ENCODE measurements around the gene SEPTIN11. TPM values are rescaled to one million over a fixed set of nuclear protein-coding genes. Genes with fewer than 3 reads are reported as not detected.

SEPTIN11 gene
- total RNA-seq, 1 experiment from 2014 or later: 125 TPM

GRCh38 chr4:76965866-76966579, 16.5 kb downstream of the SEPTIN11 start (continued):
- TF ChIP-seq ATF2 (CRISPR knock-in tag; IDR thresholded peaks at IDR 0.05; ENCODE audit: borderline replicate concordance, low read depth): no peak
- TF ChIP-seq, protein P1, sequence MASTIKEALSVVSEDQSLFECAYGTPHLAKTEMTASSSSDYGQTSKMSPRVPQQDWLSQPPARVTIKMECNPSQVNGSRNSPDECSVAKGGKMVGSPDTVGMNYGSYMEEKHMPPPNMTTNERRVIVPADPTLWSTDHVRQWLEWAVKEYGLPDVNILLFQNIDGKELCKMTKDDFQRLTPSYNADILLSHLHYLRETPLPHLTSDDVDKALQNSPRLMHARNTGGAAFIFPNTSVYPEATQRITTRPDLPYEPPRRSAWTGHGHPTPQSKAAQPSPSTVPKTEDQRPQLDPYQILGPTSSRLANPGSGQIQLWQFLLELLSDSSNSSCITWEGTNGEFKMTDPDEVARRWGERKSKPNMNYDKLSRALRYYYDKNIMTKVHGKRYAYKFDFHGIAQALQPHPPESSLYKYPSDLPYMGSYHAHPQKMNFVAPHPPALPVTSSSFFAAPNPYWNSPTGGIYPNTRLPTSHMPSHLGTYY (CRISPR knock-in tag; IDR thresholded peaks at IDR 0.05): no peak

- DNase-seq (ENCODE audit: low spot score) (no peak), ATAC-seq (no peak)
- Mint-ChIP-seq H3K9me3 (peaks cover 5% of the 10 kb centered on the region), H3K36me3 (peaks cover 11% of the 10 kb centered on the region), H3K4me1 (peaks cover 46% of the 10 kb centered on the region), H3K27me3 (ENCODE audit: low read depth) (no peaks in the 10 kb centered on the region), H3K4me3 (no peak overlapping the region), H3K27ac (no peak overlapping the region)
- TF ChIP-seq USF2 (CRISPR knock-in tag; IDR thresholded peaks at IDR 0.05): no peak
- no peak for TF ChIP-seq MLX (CRISPR knock-in tag; IDR thresholded peaks at IDR 0.05)
- no peak for TF ChIP-seq ZNF281 (CRISPR knock-in tag; IDR thresholded peaks at IDR 0.05)
- no peak for TF ChIP-seq ZNF423 (CRISPR knock-in tag; IDR thresholded peaks at IDR 0.05)
- no peak for TF ChIP-seq TCF7 (CRISPR knock-in tag; IDR thresholded peaks at IDR 0.05; ENCODE audit: low read depth)
- TF ChIP-seq KAT7 (CRISPR knock-in tag; IDR thresholded peaks at IDR 0.05; ENCODE audit: borderline replicate concordance): no peak
- no peak for TF ChIP-seq ATF2 (CRISPR knock-in tag; IDR thresholded peaks at IDR 0.05; ENCODE audit: borderline replicate concordance, low read depth)
- TF ChIP-seq JAZF1 (CRISPR knock-in tag; IDR thresholded peaks at IDR 0.05): no peak
- ChIA-PET POLR2A (no interaction called here), CTCF (no interaction called here)
Observed at GRCh38 chr4:76968937-76969336, 19.4 kb downstream of the SEPTIN11 start.

- ATAC-seq (no peak), DNase-seq (ENCODE audit: low spot score) (no peak)
- ChIA-PET CTCF (no interaction called here), POLR2A (no interaction called here)
- TF ChIP-seq CBFB (CRISPR knock-in tag; IDR thresholded peaks at IDR 0.05; ENCODE audit: low read depth): no peak
- TF ChIP-seq FOXJ3 (CRISPR knock-in tag; IDR thresholded peaks at IDR 0.05; ENCODE audit: borderline replicate concordance): no peak
- no peak for TF ChIP-seq IRF2 (CRISPR knock-in tag; IDR thresholded peaks at IDR 0.05; ENCODE audit: borderline replicate concordance, low read depth)
- TF ChIP-seq ZNF121 (CRISPR knock-in tag; IDR thresholded peaks at IDR 0.05): no peak
- TF ChIP-seq GABPB1 (CRISPR knock-in tag; IDR thresholded peaks at IDR 0.05): no peak
- no peak for TF ChIP-seq USF2 (CRISPR knock-in tag; IDR thresholded peaks at IDR 0.05)
- no peak for TF ChIP-seq ZNF138 (CRISPR knock-in tag; conservative IDR thresholded peaks at IDR 0.05)
- no peak for TF ChIP-seq OVOL2 (CRISPR knock-in tag; IDR thresholded peaks at IDR 0.05; ENCODE audit: borderline replicate concordance)
- TF ChIP-seq, protein P2, sequence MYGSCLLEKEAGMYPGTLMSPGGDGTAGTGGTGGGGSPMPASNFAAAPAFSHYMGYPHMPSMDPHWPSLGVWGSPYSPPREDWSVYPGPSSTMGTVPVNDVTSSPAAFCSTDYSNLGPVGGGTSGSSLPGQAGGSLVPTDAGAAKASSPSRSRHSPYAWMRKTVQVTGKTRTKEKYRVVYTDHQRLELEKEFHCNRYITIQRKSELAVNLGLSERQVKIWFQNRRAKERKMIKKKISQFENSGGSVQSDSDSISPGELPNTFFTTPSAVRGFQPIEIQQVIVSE (CRISPR knock-in tag; IDR thresholded peaks at IDR 0.05; ENCODE audit: borderline replicate concordance): no peak
- no peak for TF ChIP-seq ZNF232 (CRISPR knock-in tag; IDR thresholded peaks at IDR 0.05)
- H3K4me1 Mint-ChIP-seq: peaks cover 46% of the 10 kb centered on the region
- peaks cover 5% of the 10 kb centered on the region for H3K36me3 Mint-ChIP-seq
- H3K4me3 Mint-ChIP-seq: no peak overlapping the region
- no peak overlapping the region for H3K27ac Mint-ChIP-seq
- H3K9me3 Mint-ChIP-seq: no peaks in the 10 kb centered on the region
- H3K27me3 Mint-ChIP-seq (ENCODE audit: low read depth): no peaks in the 10 kb centered on the region
Observed at GRCh38 chr4:76969495-76969894, 19.9 kb downstream of the SEPTIN11 start.
